AG04449 (cell line): ENCODE results near the gene RACGAP1.

ENCODE experiments used
- CTCF ChIA-PET: fragments of 350-600 bp; formaldehyde crosslinking; extraction: SDS; loops from one replicate; lab custom pipeline; 2021; ENCODE audit warnings: antibody characterized with exemption; lab: Yijun Ruan, JAX
- POLR2A ChIA-PET: fragments of 400-600, 350-600 bp; formaldehyde crosslinking; extraction: SDS; loops from one replicate; lab custom pipeline; 2020; ENCODE audit warnings: antibody characterized with exemption, inconsistent platforms; lab: Yijun Ruan, JAX
- DNase-seq: peaks from one replicate; pipeline ENCODE4 v3.0.0-alpha.2; 2010; ENCODE audit warnings: low read depth, low spot score
- H3K4me3 ChIP-seq: 2 replicates; pipeline ENCODE4 v1.5.1; 2011; ENCODE audit warnings: low read depth, mild to moderate bottlenecking, control low read depth, low read length
- CTCF ChIP-seq: IDR thresholded peaks from one replicate; pipeline ENCODE4 v1.5.1; 2011; ENCODE audit warnings: mild to moderate bottlenecking, moderate library complexity, low read length, control low read depth, inconsistent platforms; ENCODE audit not compliant: insufficient read depth; ENCODE audit errors: missing control alignments

Gene RACGAP1

GRCh38 chr12:50052964-50053363, 27.7 kb upstream of the RACGAP1 start:
- no peak for TF ChIP-seq CTCF
- CTCF ChIA-PET, result interaction anchor here (1.0 to 10.7 kb wide), 7 partner anchors 12 to 184 kb away, joined by 3 to 274 read pairs (median 41); partner anchors contain the start of genes AQP5 and AQP6
- no peak for DNase-seq
- POLR2A ChIA-PET, result no interaction called here
- H3K4me3 ChIP-seq, result no peak overlapping the region

GRCh38 chr12:50052544-50052943, 27.2 kb upstream of the RACGAP1 start:
- no peak overlapping the region for H3K4me3 ChIP-seq
- CTCF ChIA-PET, result interaction anchor here (1.0 to 10.7 kb wide), 7 partner anchors 12 to 184 kb away, joined by 3 to 274 read pairs (median 41); partner anchors contain the start of genes AQP5 and AQP6
- no peak for TF ChIP-seq CTCF
- POLR2A ChIA-PET, result no interaction called here
- no peak for DNase-seq

GRCh38 chr12:50051101-50051806, 26.0 kb upstream of the RACGAP1 start:
- no peak for TF ChIP-seq CTCF
- ChIA-PET CTCF (interaction anchor here (0.9 to 10.7 kb wide), 10 partner anchors 11 to 106 kb away, joined by 3 to 254 read pairs (median 6); no protein-coding TSS in a partner anchor), POLR2A (no interaction called here)
- no peak overlapping the region for H3K4me3 ChIP-seq
- DNase-seq, result no peak

GRCh38 chr12:50050410-50051098, 25.3 kb upstream of the RACGAP1 start:
- peak overlapping the region; percentile 16; the same call in 1 of the 2 replicates for H3K4me3 ChIP-seq
- ChIA-PET POLR2A (no interaction called here), CTCF (interaction anchor here (0.9 to 10.7 kb wide), 14 partner anchors 10 to 183 kb away, joined by 3 to 254 read pairs (median 6); partner anchors contain the start of gene RACGAP1)
- no peak for TF ChIP-seq CTCF
- DNase-seq, result no peak

GRCh38 chr12:50050119-50050385, 24.8 kb upstream of the RACGAP1 start:
- H3K4me3 ChIP-seq, result no peak overlapping the region
- TF ChIP-seq CTCF, result no peak
- DNase-seq, result no peak
- ChIA-PET POLR2A (no interaction called here), CTCF (interaction anchor here (0.9 to 10.7 kb wide), 13 partner anchors 10 to 183 kb away, joined by 3 to 254 read pairs (median 5); partner anchors contain the start of gene RACGAP1)

GRCh38 chr12:50049254-50050118, 24.2 kb upstream of the RACGAP1 start:
- DNase-seq, result no peak
- no peak overlapping the region for H3K4me3 ChIP-seq
- POLR2A ChIA-PET, result no interaction called here
- TF ChIP-seq CTCF, result no peak
- CTCF ChIA-PET, result interaction anchor here (1.0 to 10.7 kb wide), 12 partner anchors 9 to 182 kb away, joined by 3 to 254 read pairs (median 6); partner anchors contain the start of gene RACGAP1
